OCI-LY3 (cell line): Measurements from ENCODE around the gene DEFB129.

Experiments used
- CTCF ChIP-seq: fragments of 200-600, 300-600 bp; sonication (generic); IDR thresholded peaks from 2 replicates; pipeline ENCODE4 v1.5.1; 2014; ENCODE audit warnings: antibody characterized with exemption, low read length, low read depth
- EZH2phosphoT487 ChIP-seq: fragments of 200-600 bp; shearing (Covaris generic); IDR thresholded peaks from 2 replicates; pipeline ENCODE4 v1.6.1; 2018; ENCODE audit warnings: antibody characterized with exemption, mixed run types, low read depth

- TF ChIP-seq CTCF (no peak), EZH2phosphoT487 (no peak)
Measured at GRCh38 chr20:221258-221830, 5.7 kb upstream of the DEFB129 start.
